Fibroblast of the aortic adventitia (primary cell): Measurements from ENCODE around the gene RARS1. TPM values are rescaled to one million over a fixed set of nuclear protein-coding genes. Genes with fewer than 3 reads are reported as not detected.

Experiments
- DNase-seq: peaks from one replicate; pipeline ENCODE4 v3.0.0-alpha.2; 2010; ENCODE audit warnings: low read depth
- H3K4me3 ChIP-seq: 2 replicates; pipeline ENCODE4 v1.5.1; 2011; ENCODE audit warnings: low read depth, mild to moderate bottlenecking, control low read depth, low read length, moderate library complexity
- total RNA-seq: library from RNA; depleted of rRNA; stranded (reverse); fragments of >200 nt; gene quantifications from 2 replicates; pipeline ENCODE4 v1.2.3, GENCODE V29; 2012; ENCODE audit warnings: low replicate concordance
- TF ChIP-seq, protein P1 (sequence below): IDR thresholded peaks from 2 replicates; pipeline ENCODE4 v1.5.1; 2011; ENCODE audit warnings: mild to moderate bottlenecking, low read length, control low read depth, inconsistent platforms; ENCODE audit not compliant: insufficient read depth

Gene RARS1
- total RNA-seq: 109 and 165 TPM in 2 replicates

DNA sequence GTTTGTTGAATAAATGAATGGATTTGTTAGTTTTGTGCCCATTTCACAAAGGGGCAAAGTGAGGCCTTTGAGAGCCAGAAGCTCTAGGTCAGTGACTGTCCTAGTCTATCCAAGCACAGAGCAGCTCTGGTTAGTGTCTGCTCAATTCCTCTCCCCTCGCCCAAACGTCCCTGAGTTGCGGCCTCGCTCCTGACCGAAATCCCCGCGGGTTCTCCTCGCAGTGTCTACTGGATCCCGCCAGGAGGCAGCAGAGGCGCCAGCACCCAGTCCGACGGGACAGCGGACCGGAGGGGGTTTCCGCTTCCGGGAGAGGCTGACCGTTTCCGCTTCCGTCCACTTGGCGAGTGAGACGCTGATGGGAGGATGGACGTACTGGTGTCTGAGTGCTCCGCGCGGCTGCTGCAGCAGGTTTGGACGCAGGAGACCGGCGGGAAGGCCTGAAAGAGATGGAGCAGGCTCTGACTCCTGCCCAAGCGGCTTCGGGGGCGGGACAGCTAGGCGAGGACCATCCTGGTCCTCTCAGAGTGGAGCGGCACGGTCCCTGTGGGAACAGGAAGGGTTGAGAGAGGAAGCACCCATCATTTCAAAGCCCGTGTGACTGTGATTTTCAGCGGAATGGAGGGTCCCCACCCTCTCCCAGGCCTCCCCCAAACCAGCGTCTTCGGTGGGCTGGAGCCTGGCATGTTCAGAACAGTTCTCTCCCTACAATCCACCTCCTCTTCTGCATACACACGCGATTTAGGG lies at the start of gene RARS1:
Gene RARS1 (plus strand): TSS at position 336 of the 744 bp plus-strand sequence. CDS start 28 bp downstream, at position 364.
- H3K4me3 ChIP-seq: peak within 1 kb of the TSS; percentile 98
- TF ChIP-seq, protein P1, sequence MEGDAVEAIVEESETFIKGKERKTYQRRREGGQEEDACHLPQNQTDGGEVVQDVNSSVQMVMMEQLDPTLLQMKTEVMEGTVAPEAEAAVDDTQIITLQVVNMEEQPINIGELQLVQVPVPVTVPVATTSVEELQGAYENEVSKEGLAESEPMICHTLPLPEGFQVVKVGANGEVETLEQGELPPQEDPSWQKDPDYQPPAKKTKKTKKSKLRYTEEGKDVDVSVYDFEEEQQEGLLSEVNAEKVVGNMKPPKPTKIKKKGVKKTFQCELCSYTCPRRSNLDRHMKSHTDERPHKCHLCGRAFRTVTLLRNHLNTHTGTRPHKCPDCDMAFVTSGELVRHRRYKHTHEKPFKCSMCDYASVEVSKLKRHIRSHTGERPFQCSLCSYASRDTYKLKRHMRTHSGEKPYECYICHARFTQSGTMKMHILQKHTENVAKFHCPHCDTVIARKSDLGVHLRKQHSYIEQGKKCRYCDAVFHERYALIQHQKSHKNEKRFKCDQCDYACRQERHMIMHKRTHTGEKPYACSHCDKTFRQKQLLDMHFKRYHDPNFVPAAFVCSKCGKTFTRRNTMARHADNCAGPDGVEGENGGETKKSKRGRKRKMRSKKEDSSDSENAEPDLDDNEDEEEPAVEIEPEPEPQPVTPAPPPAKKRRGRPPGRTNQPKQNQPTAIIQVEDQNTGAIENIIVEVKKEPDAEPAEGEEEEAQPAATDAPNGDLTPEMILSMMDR: peak; percentile 99
- peak; percentile 92 for DNase-seq

DNA sequence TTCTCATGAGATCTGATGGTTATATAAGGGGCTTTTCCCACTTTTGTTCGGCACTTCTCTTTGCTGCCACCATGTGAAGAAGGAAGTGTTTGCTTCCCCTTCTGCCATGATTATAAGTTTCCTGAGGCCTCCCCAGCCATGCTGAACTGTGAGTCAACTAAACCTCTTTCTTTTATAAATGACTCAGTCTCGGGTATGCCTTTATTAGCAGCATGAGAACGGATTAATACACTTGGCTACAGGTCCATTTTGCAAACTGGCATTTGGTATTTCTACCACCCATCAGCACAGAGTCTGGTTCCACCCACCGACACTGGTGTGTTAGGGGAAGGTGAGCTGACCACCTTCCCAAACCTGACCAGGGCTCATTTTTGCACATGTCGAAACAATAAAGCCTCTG lies 47.9 kb upstream of the RARS1 start:
- TF ChIP-seq, protein P1: no peak
- H3K4me3 ChIP-seq: no peak overlapping the region
- DNase-seq: no peak

DNA sequence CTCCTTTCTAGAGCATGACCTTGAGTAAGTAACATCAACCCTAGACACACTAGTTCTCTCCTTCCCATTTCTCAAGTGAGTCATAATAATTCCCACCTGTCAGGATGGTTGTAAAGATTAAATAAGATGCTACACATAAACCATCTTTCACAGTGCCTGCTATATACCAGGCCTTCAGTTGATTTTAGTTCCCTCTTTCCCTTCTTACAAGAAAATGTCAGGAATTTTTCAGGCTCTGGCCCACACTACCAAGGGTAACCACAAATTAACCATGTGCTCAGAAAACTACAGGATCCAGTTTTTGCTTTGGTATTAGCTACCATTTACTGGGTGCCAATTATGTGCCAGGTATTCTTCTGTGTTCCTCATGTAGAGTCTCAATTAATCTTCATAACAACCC lies 42.7 kb upstream of the RARS1 start:
- no peak overlapping the region for H3K4me3 ChIP-seq
- no peak for DNase-seq
- TF ChIP-seq, protein P1: no peak

DNA sequence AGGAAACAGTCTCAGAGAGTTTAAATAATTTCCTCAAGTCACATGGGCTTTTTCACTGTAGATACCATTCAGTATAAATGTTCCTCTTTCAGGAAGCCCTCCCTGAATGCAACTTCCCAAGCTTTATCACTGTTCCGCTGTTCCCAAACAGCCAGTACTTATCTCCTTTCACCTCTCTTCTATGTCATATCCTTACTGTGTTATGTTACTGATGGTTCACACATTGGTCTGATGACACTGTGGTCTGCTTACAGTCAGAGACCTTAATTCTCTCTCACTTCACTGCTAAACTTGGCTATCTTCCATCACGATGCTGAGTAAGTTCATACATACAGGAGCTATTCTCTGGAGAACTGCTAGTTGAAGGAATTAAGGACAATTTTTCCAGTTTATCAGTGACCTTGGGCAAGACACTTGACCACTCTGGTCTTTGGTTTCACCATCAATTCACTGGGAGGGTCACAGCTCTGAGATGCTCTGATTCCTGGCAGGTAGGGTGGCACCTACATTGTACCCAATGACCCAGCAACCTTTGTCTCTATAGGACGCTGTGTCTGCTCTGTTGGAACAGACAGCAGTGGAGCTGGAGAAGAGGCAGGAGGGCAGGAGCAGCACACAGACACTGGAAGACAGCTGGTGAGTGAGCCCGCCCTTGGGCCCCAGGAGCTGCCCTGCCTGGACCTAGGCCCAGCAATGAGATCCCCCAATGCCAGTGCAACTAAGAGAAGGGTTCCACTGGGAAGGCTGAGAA lies 42.1 kb upstream of the RARS1 start:
- no peak overlapping the region for H3K4me3 ChIP-seq
- DNase-seq: peak; percentile 14
- TF ChIP-seq, protein P1: no peak

DNA sequence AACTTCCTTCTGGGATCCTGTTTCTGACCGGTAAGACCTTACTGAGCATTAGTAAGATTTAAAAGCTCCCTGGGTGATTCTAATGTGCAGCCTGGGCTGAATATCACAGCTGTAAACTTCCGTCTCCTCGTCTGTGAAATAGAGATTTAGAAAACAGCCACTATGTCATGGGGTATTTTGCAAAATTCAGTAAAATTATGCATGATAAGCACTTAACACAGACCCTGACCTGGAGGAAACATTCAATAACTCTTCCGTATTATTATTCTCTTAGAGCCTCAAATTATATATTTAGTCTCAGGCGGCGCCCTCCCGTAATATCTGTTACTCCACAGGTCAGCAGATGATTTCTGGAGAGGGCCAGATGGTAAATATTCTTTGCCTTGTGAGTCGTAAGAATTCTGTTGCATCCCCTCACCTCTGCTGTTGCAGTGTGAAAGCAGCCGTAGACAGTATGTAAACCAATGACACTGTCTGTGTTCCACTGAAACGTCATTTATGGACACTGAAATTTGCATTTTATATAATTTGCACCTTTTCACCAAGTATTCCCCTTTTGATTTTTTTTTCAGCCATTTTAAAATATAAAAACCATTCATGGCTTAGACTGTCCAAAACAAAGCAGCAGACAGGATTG lies 39.2 kb upstream of the RARS1 start:
- TF ChIP-seq, protein P1: no peak
- DNase-seq: no peak
- no peak overlapping the region for H3K4me3 ChIP-seq

DNA sequence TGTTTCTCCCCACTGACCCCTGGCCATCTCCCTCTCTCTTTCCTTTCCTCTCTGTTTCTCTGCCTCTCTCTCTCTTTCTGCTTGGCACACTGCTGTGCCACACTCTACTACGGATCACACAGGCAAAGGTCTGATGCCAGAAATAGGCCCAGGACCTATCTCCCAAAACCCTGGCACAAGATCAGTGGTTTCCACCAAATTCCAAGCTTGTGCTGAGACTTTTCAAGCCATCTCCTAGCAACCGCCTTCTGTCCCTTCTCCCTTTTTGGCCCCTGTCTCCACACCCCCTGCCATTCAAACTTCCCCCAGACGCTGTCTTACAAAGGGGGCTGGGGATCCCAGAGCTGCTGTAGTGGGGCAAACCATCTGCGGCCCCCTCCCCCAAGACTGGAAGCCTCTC lies 38.5 kb upstream of the RARS1 start:
- TF ChIP-seq, protein P1: no peak
- H3K4me3 ChIP-seq: no peak overlapping the region
- DNase-seq: peak; percentile 22
